Measurements from ENCODE around the gene CEMIP2.

- TF ChIP-seq CEBPB (IDR thresholded peaks at IDR 0.05; ENCODE audit: borderline replicate concordance in 1 of 2, low read depth in 2 of 2, low read length in 2 of 2) (no peak), CHD4 (IDR thresholded peaks at IDR 0.05) (no peak), PBX3 (IDR thresholded peaks at IDR 0.05; ENCODE audit: insufficient replicate concordance, low read depth, low read length) (no peak), SP1 (IDR thresholded peaks at IDR 0.05; ENCODE audit: low read depth, low read length) (no peak), TCF7 (IDR thresholded peaks at IDR 0.05; ENCODE audit: borderline replicate concordance) (no peak), BCL3 (IDR thresholded peaks at IDR 0.05; ENCODE audit: borderline replicate concordance, insufficient read depth, low read depth, low read length, poor library complexity, severe bottlenecking) (no peak), ELK1 (IDR thresholded peaks at IDR 0.05; ENCODE audit: low read depth, low read length) (no peak), CTCF (IDR thresholded peaks at IDR 0.05 in 2 of 3, conservative IDR thresholded peaks at IDR 0.05 in 1 of 3; ENCODE audit: control insufficient read depth in 2 of 3, extremely low read depth in 1 of 3, insufficient read depth in 1 of 3, low read depth in 3 of 3, low read length in 3 of 3) (no peak), RFX5 (IDR thresholded peaks at IDR 0.05; ENCODE audit: low read depth, low read length) (no peak), LARP7 (IDR thresholded peaks at IDR 0.05) (no peak), SUZ12 (IDR thresholded peaks at IDR 0.05; ENCODE audit: unreplicated experiment) (no peak), ZNF274 (IDR thresholded peaks at IDR 0.05; ENCODE audit: insufficient read depth, insufficient read length) (no peak), POLR2A (IDR thresholded peaks at IDR 0.05; ENCODE audit: low read depth, low read length) (no peak)
These were observed 98.9 kb downstream of the CEMIP2 start for GRCh38 chr9:71669284-71669995.

Measured in GM12878 (cell line).